ENCODE results near the gene ABR.

The ABR gene

GRCh38 chr17:1034652-1035210, 145.1 kb downstream of the ABR start:
- TF ChIP-seq, protein P1, sequence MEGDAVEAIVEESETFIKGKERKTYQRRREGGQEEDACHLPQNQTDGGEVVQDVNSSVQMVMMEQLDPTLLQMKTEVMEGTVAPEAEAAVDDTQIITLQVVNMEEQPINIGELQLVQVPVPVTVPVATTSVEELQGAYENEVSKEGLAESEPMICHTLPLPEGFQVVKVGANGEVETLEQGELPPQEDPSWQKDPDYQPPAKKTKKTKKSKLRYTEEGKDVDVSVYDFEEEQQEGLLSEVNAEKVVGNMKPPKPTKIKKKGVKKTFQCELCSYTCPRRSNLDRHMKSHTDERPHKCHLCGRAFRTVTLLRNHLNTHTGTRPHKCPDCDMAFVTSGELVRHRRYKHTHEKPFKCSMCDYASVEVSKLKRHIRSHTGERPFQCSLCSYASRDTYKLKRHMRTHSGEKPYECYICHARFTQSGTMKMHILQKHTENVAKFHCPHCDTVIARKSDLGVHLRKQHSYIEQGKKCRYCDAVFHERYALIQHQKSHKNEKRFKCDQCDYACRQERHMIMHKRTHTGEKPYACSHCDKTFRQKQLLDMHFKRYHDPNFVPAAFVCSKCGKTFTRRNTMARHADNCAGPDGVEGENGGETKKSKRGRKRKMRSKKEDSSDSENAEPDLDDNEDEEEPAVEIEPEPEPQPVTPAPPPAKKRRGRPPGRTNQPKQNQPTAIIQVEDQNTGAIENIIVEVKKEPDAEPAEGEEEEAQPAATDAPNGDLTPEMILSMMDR (conservative IDR thresholded peaks at IDR 0.05; ENCODE audit: low read length) = no peak
- no peak for DNase-seq (ENCODE audit: low read depth)
- no peak overlapping the region for H3K4me3 ChIP-seq (ENCODE audit: low read length)

GRCh38 chr17:1033503-1033902, 146.3 kb downstream of the ABR start:
- no peak overlapping the region for H3K4me3 ChIP-seq (ENCODE audit: low read length)
- no peak for DNase-seq (ENCODE audit: low read depth)
- TF ChIP-seq, protein P1 (conservative IDR thresholded peaks at IDR 0.05; ENCODE audit: low read length) = no peak

GRCh38 chr17:1032391-1032790, 147.4 kb downstream of the ABR start:
- H3K4me3 ChIP-seq (ENCODE audit: low read length) = no peak overlapping the region
- DNase-seq (ENCODE audit: low read depth) = no peak

GRCh38 chr17:1031711-1032110, 148.1 kb downstream of the ABR start:
- no peak overlapping the region for H3K4me3 ChIP-seq (ENCODE audit: low read length)
- peak; percentile 26 for DNase-seq (ENCODE audit: low read depth)
- TF ChIP-seq, protein P1 (conservative IDR thresholded peaks at IDR 0.05; ENCODE audit: low read length) = no peak

More at GRCh38 chr17:1032391-1032790, 147.4 kb downstream of the ABR start:
- TF ChIP-seq, protein P1 (conservative IDR thresholded peaks at IDR 0.05; ENCODE audit: low read length) = no peak

- DNase-seq (ENCODE audit: low read depth) = peak; percentile 40
- TF ChIP-seq, protein P1 (conservative IDR thresholded peaks at IDR 0.05; ENCODE audit: low read length) = no peak
- no peak overlapping the region for H3K4me3 ChIP-seq (ENCODE audit: low read length)
Observed at GRCh38 chr17:1030684-1031532, 148.9 kb downstream of the ABR start.

GRCh38 chr17:1029922-1030644, 149.7 kb downstream of the ABR start:
- TF ChIP-seq, protein P1 (conservative IDR thresholded peaks at IDR 0.05; ENCODE audit: low read length) = no peak

More at GRCh38 chr17:1029922-1030644, 149.7 kb downstream of the ABR start:
- no peak overlapping the region for H3K4me3 ChIP-seq (ENCODE audit: low read length)
- DNase-seq (ENCODE audit: low read depth) = no peak

All from AG10803 (cell line).